Smooth muscle cell (in vitro differentiated cells): ENCODE results near the gene CNGA2. TPM values are rescaled to one million over a fixed set of nuclear protein-coding genes. Genes with fewer than 3 reads are reported as not detected.

Experiments
- DNase-seq: peaks from one replicate; lab custom pipeline; 2025; ENCODE audit not compliant: unreplicated experiment; lab: John Stamatoyannopoulos, UW
- H2AFZ ChIP-seq: fragments of 200-600 bp; sonication (generic); 2 replicates; pipeline ENCODE4 v1.6.0; 2016; ENCODE audit warnings: antibody characterized with exemption, low read depth, mild to moderate bottlenecking
- H3F3A ChIP-seq: fragments of 200-600 bp; sonication (generic); 2 replicates; pipeline ENCODE4 v1.6.0; 2017; ENCODE audit warnings: antibody characterized with exemption, low read depth
- H3K27ac ChIP-seq: fragments of 200-600 bp; sonication (generic); 2 replicates; pipeline ENCODE4 v1.5.1; 2016; ENCODE audit warnings: low read depth, mild to moderate bottlenecking
- H3K27me3 ChIP-seq: fragments of 200-600 bp; sonication (generic); 2 replicates; pipeline ENCODE4 v1.6.1; 2016; ENCODE audit warnings: low read depth, mild to moderate bottlenecking
- H3K36me3 ChIP-seq: fragments of 200-600 bp; sonication (generic); 2 replicates; pipeline ENCODE4 v1.5.1; 2016; ENCODE audit warnings: low read depth
- H3K4me1 ChIP-seq: fragments of 200-600 bp; sonication (generic); 2 replicates; pipeline ENCODE4 v1.5.1; 2016; ENCODE audit warnings: low read depth
- H3K4me2 ChIP-seq: fragments of 200-600 bp; sonication (generic); 2 replicates; pipeline ENCODE4 v1.6.0; 2016; ENCODE audit warnings: mild to moderate bottlenecking
- H3K4me3 ChIP-seq: fragments of 200-600 bp; sonication (generic); 2 replicates; pipeline ENCODE4 v1.5.1; 2016; ENCODE audit warnings: mild to moderate bottlenecking
- H3K79me2 ChIP-seq: fragments of 200-600 bp; sonication (generic); 2 replicates; pipeline ENCODE4 v1.6.0; 2016; ENCODE audit warnings: low read depth, mild to moderate bottlenecking
- H3K9ac ChIP-seq: fragments of 200-600 bp; sonication (generic); 2 replicates; pipeline ENCODE4 v1.6.0; 2016; ENCODE audit warnings: low read depth
- H3K9me3 ChIP-seq: fragments of 200-600 bp; sonication (generic); replicated peaks from 2 replicates; pipeline ENCODE4 v1.5.1; 2016; ENCODE audit warnings: low read depth
- H4K20me1 ChIP-seq: fragments of 200-600 bp; sonication (generic); 2 replicates; pipeline ENCODE4 v1.6.0; 2016; ENCODE audit warnings: low read depth
- WGBS: methylation state at CpG from one replicate; pipeline ENCODE4 v1.1.7; 2016; ENCODE audit warnings: low lambda C conversion rate; 5-methylcytosine and 5-hydroxymethylcytosine counted together
- polyA plus RNA-seq: library from polyadenylated mRNA; unstranded; fragments of >200 nt; fragmentation: Nextera tagmentation; extraction: Ambion mirVana; gene quantifications from 2 replicates; pipeline ENCODE4 v1.2.1, GENCODE V29; 2016
- total RNA-seq: library from RNA; depleted of rRNA; stranded (reverse); fragments of >200 nt; gene quantifications from 2 replicates; pipeline ENCODE4 v1.2.3, GENCODE V29; 2014
- TF ChIP-seq, protein P1 (sequence below): fragments of 200-600 bp; sonication (generic); IDR thresholded peaks from 2 replicates; pipeline ENCODE4 v1.5.1; 2017; ENCODE audit warnings: borderline replicate concordance, mild to moderate bottlenecking, antibody characterized with exemption; ENCODE audit not compliant: insufficient read depth, poor library complexity, severe bottlenecking

The CNGA2 gene
- total and polyA plus RNA-seq, 2 experiments from 2014 or later = not detected

DNA sequence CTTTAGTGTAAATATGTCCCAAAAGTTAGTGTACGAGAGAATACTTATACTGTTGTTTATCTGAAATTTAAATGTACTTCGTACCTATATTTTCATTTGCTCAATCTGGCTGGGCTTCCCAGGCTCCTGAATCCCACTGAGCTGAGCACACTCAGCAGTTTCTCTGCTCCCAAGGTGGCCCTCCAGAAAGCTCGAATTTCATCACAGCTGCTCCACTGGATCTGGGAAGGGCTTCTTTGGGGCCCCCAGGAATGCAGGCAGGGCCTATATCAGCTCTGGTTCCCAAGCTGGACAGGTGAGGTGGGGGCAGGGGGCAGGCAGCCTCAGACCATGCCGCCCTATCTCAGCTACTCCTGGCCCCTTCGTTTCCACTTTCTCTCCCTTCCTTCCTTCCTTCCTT, 20.2 kb upstream of the CNGA2 start:
- Histone ChIP-seq H4K20me1 (no peaks in the 10 kb centered on the region), H3K4me1 (no peaks in the 10 kb centered on the region), H3K9ac (no peak overlapping the region), H3K79me2 (no peaks in the 10 kb centered on the region), H3K4me3 (no peak overlapping the region), H3K27me3 (no peaks in the 10 kb centered on the region), H2AFZ (no peak overlapping the region), H3K9me3 (no peaks in the 10 kb centered on the region), H3K4me2 (no peak overlapping the region), H3K27ac (no peak overlapping the region), H3K36me3 (no peaks in the 10 kb centered on the region), H3F3A (no peaks in the 10 kb centered on the region)
- TF ChIP-seq, protein P1, sequence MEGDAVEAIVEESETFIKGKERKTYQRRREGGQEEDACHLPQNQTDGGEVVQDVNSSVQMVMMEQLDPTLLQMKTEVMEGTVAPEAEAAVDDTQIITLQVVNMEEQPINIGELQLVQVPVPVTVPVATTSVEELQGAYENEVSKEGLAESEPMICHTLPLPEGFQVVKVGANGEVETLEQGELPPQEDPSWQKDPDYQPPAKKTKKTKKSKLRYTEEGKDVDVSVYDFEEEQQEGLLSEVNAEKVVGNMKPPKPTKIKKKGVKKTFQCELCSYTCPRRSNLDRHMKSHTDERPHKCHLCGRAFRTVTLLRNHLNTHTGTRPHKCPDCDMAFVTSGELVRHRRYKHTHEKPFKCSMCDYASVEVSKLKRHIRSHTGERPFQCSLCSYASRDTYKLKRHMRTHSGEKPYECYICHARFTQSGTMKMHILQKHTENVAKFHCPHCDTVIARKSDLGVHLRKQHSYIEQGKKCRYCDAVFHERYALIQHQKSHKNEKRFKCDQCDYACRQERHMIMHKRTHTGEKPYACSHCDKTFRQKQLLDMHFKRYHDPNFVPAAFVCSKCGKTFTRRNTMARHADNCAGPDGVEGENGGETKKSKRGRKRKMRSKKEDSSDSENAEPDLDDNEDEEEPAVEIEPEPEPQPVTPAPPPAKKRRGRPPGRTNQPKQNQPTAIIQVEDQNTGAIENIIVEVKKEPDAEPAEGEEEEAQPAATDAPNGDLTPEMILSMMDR = no peak
- no peak for DNase-seq
- WGBS = 75% methylated on average over 5 of the region's 5 CpGs

DNA sequence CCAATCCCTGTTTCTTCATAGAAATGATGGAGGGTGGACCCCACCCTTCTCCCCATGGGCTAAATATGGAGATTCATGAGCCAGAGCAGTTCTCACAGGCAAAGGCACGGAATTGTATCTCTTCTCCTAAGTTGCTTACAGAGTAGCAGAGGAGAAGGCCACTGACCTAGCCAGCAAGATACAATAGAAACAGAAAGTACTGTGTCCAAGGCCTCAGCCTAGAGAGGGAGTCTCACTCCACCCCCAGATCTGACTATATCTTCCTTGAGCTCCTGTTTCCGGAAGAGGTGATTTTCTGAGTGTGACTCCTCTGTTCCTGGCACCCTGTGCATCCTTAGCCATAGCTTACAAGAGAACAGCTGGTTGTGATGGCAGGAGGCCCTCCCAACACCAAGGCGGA, 18.8 kb upstream of the CNGA2 start, which contains the start of gene FATE1:
Gene FATE1 (plus strand): TSS at position 284 of the 400 bp plus-strand sequence. CDS start 85 bp downstream, at position 369.
- no peaks in the 10 kb centered on the region for H3K27me3 ChIP-seq
- H3K4me1 ChIP-seq = no peaks in the 10 kb centered on the region
- H3K27ac ChIP-seq = no peak within 1 kb of the TSS
- H2AFZ ChIP-seq = no peak within 1 kb of the TSS
- H3K79me2 ChIP-seq = no peaks in the 10 kb centered on the region
- no peaks in the 10 kb centered on the region for H3F3A ChIP-seq
- H3K4me2 ChIP-seq = no peak within 1 kb of the TSS
- no peak within 1 kb of the TSS for H3K9ac ChIP-seq
- TF ChIP-seq, protein P1 = no peak
- H4K20me1 ChIP-seq = no peaks in the 10 kb centered on the region
- DNase-seq = no peak
- H3K36me3 ChIP-seq = no peaks in the 10 kb centered on the region
- WGBS = 64% methylated on average over 3 of the region's 3 CpGs
- H3K9me3 ChIP-seq = no peaks in the 10 kb centered on the region
- no peak within 1 kb of the TSS for H3K4me3 ChIP-seq

DNA sequence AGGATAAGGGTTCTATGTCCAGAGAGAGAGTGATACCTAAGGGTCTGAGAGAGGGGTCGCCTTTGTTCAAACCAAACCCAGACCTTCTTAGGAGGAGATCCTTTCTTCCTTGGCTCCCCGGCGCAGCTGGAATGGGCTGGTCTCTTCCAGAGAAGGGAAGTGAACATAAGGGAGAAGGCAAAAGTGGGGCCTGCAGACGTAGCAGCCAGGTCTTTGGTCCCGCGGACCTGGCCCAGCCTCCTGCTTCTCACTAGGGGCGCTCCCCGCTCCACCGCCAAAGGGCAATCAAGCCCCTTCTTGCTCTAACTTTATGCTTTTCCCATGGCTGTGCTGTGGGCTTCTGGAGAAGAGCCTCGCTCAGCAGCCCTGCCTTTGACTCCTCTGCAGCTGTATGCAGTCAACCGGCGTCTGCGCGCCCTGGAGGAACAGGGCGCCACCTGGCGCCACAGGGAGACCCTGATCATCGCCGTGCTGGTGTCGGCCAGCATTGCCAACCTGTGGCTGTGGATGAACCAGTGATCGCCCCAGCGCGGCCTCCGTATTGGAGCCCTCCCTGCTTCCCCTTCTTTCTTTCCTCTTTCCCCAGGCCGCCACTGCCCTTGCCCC, 12.2 kb upstream of the CNGA2 start:
- Histone ChIP-seq H3K27ac (no peak overlapping the region), H3K9me3 (no peaks in the 10 kb centered on the region), H3K4me2 (no peak overlapping the region), H3K4me1 (no peaks in the 10 kb centered on the region), H3K9ac (no peak overlapping the region), H3K36me3 (no peaks in the 10 kb centered on the region), H3F3A (no peaks in the 10 kb centered on the region), H4K20me1 (no peaks in the 10 kb centered on the region), H3K79me2 (no peaks in the 10 kb centered on the region), H2AFZ (no peak overlapping the region), H3K27me3 (no peaks in the 10 kb centered on the region), H3K4me3 (no peak overlapping the region)
- TF ChIP-seq, protein P1 = peak; percentile 47
- no peak for DNase-seq
- WGBS = 54% methylated on average over 24 of the region's 24 CpGs
